ENCODE measurements around the gene ANKRD60.

Gene ANKRD60

GRCh38 chr20:58219342-58219700 is 9.1 kb downstream of the ANKRD60 start:
- DNase-seq: no peak

GRCh38 chr20:58218665-58219341 is 9.7 kb downstream of the ANKRD60 start:
- DNase-seq: no peak

GRCh38 chr20:58216334-58216733 is 12.1 kb downstream of the ANKRD60 start:
- no peak for DNase-seq

GRCh38 chr20:58215116-58215515 is 13.3 kb downstream of the ANKRD60 start:
- DNase-seq: no peak

- no peak for DNase-seq
These were observed 14.1 kb downstream of the ANKRD60 start for GRCh38 chr20:58214310-58214709.

GRCh38 chr20:58213716-58214115 is 14.7 kb downstream of the ANKRD60 start:
- no peak for DNase-seq

GRCh38 chr20:58213121-58213520 is 15.3 kb downstream of the ANKRD60 start:
- no peak for DNase-seq

GRCh38 chr20:58212636-58213035 is 15.8 kb downstream of the ANKRD60 start:
- no peak for DNase-seq

- DNase-seq: no peak
These were observed 18.1 kb downstream of the ANKRD60 start for GRCh38 chr20:58210398-58210747.

GRCh38 chr20:58209652-58210397 is 18.6 kb downstream of the ANKRD60 start:
- DNase-seq: peak; percentile 78

- DNase-seq: no peak
These were observed 19.5 kb downstream of the ANKRD60 start for GRCh38 chr20:58208944-58209343.

- DNase-seq: no peak
These were observed 22.6 kb downstream of the ANKRD60 start for GRCh38 chr20:58205850-58206249.

- no peak for DNase-seq
These were observed 26.4 kb downstream of the ANKRD60 start for GRCh38 chr20:58202044-58202443.

GRCh38 chr20:58201616-58202015 is 26.8 kb downstream of the ANKRD60 start:
- no peak for DNase-seq

- DNase-seq: no peak
These were observed 29.0 kb downstream of the ANKRD60 start for GRCh38 chr20:58199469-58199868.

- no peak for DNase-seq
These were observed 29.5 kb downstream of the ANKRD60 start for GRCh38 chr20:58198901-58199355.

- no peak for DNase-seq
These were observed 30.1 kb downstream of the ANKRD60 start for GRCh38 chr20:58198384-58198783.

- DNase-seq: no peak
These were observed 31.3 kb downstream of the ANKRD60 start for GRCh38 chr20:58197185-58197469.

- no peak for DNase-seq
These were observed 31.9 kb downstream of the ANKRD60 start for GRCh38 chr20:58196402-58197184.

GRCh38 chr20:58195047-58195446 is 33.4 kb downstream of the ANKRD60 start:
- DNase-seq: no peak

GRCh38 chr20:58194175-58194791 is 34.2 kb downstream of the ANKRD60 start:
- DNase-seq: no peak

- no peak for DNase-seq
These were observed 35.9 kb downstream of the ANKRD60 start for GRCh38 chr20:58192567-58192966.

GRCh38 chr20:58192065-58192464 is 36.4 kb downstream of the ANKRD60 start:
- DNase-seq: no peak

GRCh38 chr20:58188527-58188926 is 39.9 kb downstream of the ANKRD60 start:
- no peak for DNase-seq
